SU-DHL-6 (cell line): ENCODE measurements around the gene MALRD1.

Experiments
- H2AFZ ChIP-seq: fragments of 200-600 bp; sonication (generic); 2 replicates; pipeline ENCODE4 v1.6.1; 2014; ENCODE audit warnings: low read depth, mild to moderate bottlenecking, moderate library complexity, mixed read lengths, antibody characterized with exemption, low read length; ENCODE audit not compliant: severe bottlenecking
- H3F3A ChIP-seq: fragments of 200-600 bp; shearing (Covaris generic); 2 replicates; pipeline ENCODE4 v1.6.0; 2016; ENCODE audit warnings: antibody characterized with exemption, mild to moderate bottlenecking; ENCODE audit not compliant: insufficient read depth
- H3K27ac ChIP-seq: fragments of 200-600 bp; sonication (generic); 2 replicates; pipeline ENCODE4 v1.5.1; 2016; ENCODE audit warnings: low read depth, mild to moderate bottlenecking, low read length, moderate library complexity, mixed read lengths
- H3K27me3 ChIP-seq: fragments of 200-600 bp; sonication (generic), shearing (Covaris generic); 2 replicates; pipeline ENCODE4 v1.6.0; 2014; ENCODE audit warnings: mild to moderate bottlenecking, low read length
- H3K36me3 ChIP-seq: fragments of 200-600 bp; sonication (generic); 2 replicates; pipeline ENCODE4 v1.6.1; 2014; ENCODE audit warnings: mild to moderate bottlenecking, low read length, mixed read lengths
- H3K4me2 ChIP-seq: fragments of 300-600, 200-600 bp; shearing (Covaris generic), sonication (generic); 2 replicates; pipeline ENCODE4 v1.6.0; 2014; ENCODE audit warnings: low read length, low read depth, mild to moderate bottlenecking; ENCODE audit not compliant: poor library complexity, severe bottlenecking
- H3K4me3 ChIP-seq: fragments of 200-600 bp; sonication (generic); 2 replicates; pipeline ENCODE4 v1.5.1; 2014; ENCODE audit warnings: antibody characterized with exemption, low read length, mild to moderate bottlenecking, mixed read lengths; ENCODE audit not compliant: insufficient read depth, poor library complexity, severe bottlenecking
- H3K79me2 ChIP-seq: fragments of 200-600 bp; sonication (generic); 2 replicates; pipeline ENCODE4 v1.6.1; 2014; ENCODE audit warnings: mild to moderate bottlenecking, low read length, moderate library complexity; ENCODE audit not compliant: insufficient read depth
- H3K9ac ChIP-seq: fragments of 200-600 bp; sonication (generic); 2 replicates; pipeline ENCODE4 v1.7.0; 2014; ENCODE audit warnings: mild to moderate bottlenecking, low read length
- H3K9me2 ChIP-seq: fragments of 200-600 bp; sonication (generic); replicated peaks from 2 replicates; pipeline ENCODE4 v1.6.1; 2014; ENCODE audit warnings: low read length; ENCODE audit not compliant: insufficient read depth
- H3K9me3 ChIP-seq: fragments of 200-600 bp; sonication (generic); 2 replicates; pipeline ENCODE4 v1.6.1; 2014; ENCODE audit warnings: low read length, mixed read lengths; ENCODE audit not compliant: insufficient read depth
- H4K20me1 ChIP-seq: fragments of 200-600 bp; sonication (generic); 2 replicates; pipeline ENCODE4 v1.6.1; 2014; ENCODE audit warnings: low read depth, mild to moderate bottlenecking, antibody characterized with exemption, low read length, moderate library complexity, mixed read lengths
- CTCF ChIP-seq: fragments of 200-600 bp; sonication (generic); IDR thresholded peaks from one replicate; pipeline ENCODE4 v1.5.1; 2017; ENCODE audit warnings: antibody characterized with exemption, mild to moderate bottlenecking, low read length, moderate library complexity; ENCODE audit not compliant: insufficient read depth, poor library complexity, severe bottlenecking
- EZH2phosphoT487 ChIP-seq: fragments of 200-600 bp; sonication (generic), shearing (Covaris generic); conservative IDR thresholded peaks from 2 replicates; pipeline ENCODE4 v1.6.1; 2018; ENCODE audit warnings: mild to moderate bottlenecking, antibody characterized with exemption, low read length, moderate library complexity, mixed read lengths

The MALRD1 gene

GRCh38 chr10:19096501-19097073 lies 48.0 kb downstream of the MALRD1 start:
- Histone ChIP-seq H3K27ac (no peak overlapping the region), H3K9me2 (no peaks in the 10 kb centered on the region), H3F3A (no peaks in the 10 kb centered on the region), H2AFZ (no peak overlapping the region), H3K4me2 (no peak overlapping the region), H3K9me3 (no peaks in the 10 kb centered on the region), H3K27me3 (no peaks in the 10 kb centered on the region), H3K4me3 (no peak overlapping the region), H3K79me2 (no peaks in the 10 kb centered on the region), H3K9ac (no peak overlapping the region), H4K20me1 (no peaks in the 10 kb centered on the region), H3K36me3 (no peaks in the 10 kb centered on the region)
- TF ChIP-seq EZH2phosphoT487, result no peak
- TF ChIP-seq CTCF, result no peak

GRCh38 chr10:19097151-19097550 lies 48.5 kb downstream of the MALRD1 start:
- no peaks in the 10 kb centered on the region for H3K9me2 ChIP-seq
- H4K20me1 ChIP-seq, result no peaks in the 10 kb centered on the region
- no peaks in the 10 kb centered on the region for H3K36me3 ChIP-seq
- no peak overlapping the region for H3K4me2 ChIP-seq
- H3K79me2 ChIP-seq, result no peaks in the 10 kb centered on the region
- no peak overlapping the region for H2AFZ ChIP-seq
- H3F3A ChIP-seq, result no peaks in the 10 kb centered on the region
- H3K27me3 ChIP-seq, result no peaks in the 10 kb centered on the region
- no peak for TF ChIP-seq EZH2phosphoT487
- no peaks in the 10 kb centered on the region for H3K9me3 ChIP-seq
- no peak overlapping the region for H3K4me3 ChIP-seq
- H3K27ac ChIP-seq, result no peak overlapping the region
- H3K9ac ChIP-seq, result no peak overlapping the region

- H3K4me3 ChIP-seq, result no peak overlapping the region
- H3K27me3 ChIP-seq, result no peaks in the 10 kb centered on the region
- H3F3A ChIP-seq, result no peaks in the 10 kb centered on the region
- TF ChIP-seq CTCF (no peak), EZH2phosphoT487 (no peak)
- no peaks in the 10 kb centered on the region for H3K9me3 ChIP-seq
- no peak overlapping the region for H3K9ac ChIP-seq
- no peak overlapping the region for H3K4me2 ChIP-seq
- H3K36me3 ChIP-seq, result no peaks in the 10 kb centered on the region
- H4K20me1 ChIP-seq, result no peaks in the 10 kb centered on the region
- H3K79me2 ChIP-seq, result no peaks in the 10 kb centered on the region
- H3K9me2 ChIP-seq, result no peaks in the 10 kb centered on the region
- no peak overlapping the region for H2AFZ ChIP-seq
- H3K27ac ChIP-seq, result no peak overlapping the region
These were observed 50.2 kb downstream of the MALRD1 start for GRCh38 chr10:19098803-19099202.

GRCh38 chr10:19107406-19107805 lies 58.8 kb downstream of the MALRD1 start:
- Histone ChIP-seq H3K36me3 (no peaks in the 10 kb centered on the region), H3K4me2 (no peak overlapping the region)

More at GRCh38 chr10:19107406-19107805, 58.8 kb downstream of the MALRD1 start:
- no peaks in the 10 kb centered on the region for H4K20me1 ChIP-seq
- H3K79me2 ChIP-seq, result no peaks in the 10 kb centered on the region
- TF ChIP-seq EZH2phosphoT487 (no peak), CTCF (no peak)
- H3K9ac ChIP-seq, result no peak overlapping the region
- no peak overlapping the region for H2AFZ ChIP-seq
- no peaks in the 10 kb centered on the region for H3F3A ChIP-seq
- H3K27me3 ChIP-seq, result no peaks in the 10 kb centered on the region
- no peaks in the 10 kb centered on the region for H3K9me3 ChIP-seq
- H3K27ac ChIP-seq, result no peak overlapping the region
- H3K9me2 ChIP-seq, result no peaks in the 10 kb centered on the region
- H3K4me3 ChIP-seq, result no peak overlapping the region
